Muscle layer of colon (tissue), 2 donors: ENCODE data around the gene COPZ1.

ENCODE experiments used
- H3K27ac ChIP-seq: one replicate; pipeline ENCODE4 v1.7.0; 2013; ENCODE audit warnings: low read depth, mild to moderate bottlenecking, low read length, moderate library complexity
- H3K27me3 ChIP-seq, 2 donors: one replicate each; pipeline ENCODE4 v1.7.0; 2013; ENCODE audit warnings: low read length in 2 of 2, mild to moderate bottlenecking in 2 of 2; ENCODE audit not compliant: insufficient read depth in 2 of 2, control insufficient read depth in 1 of 2
- H3K36me3 ChIP-seq: one replicate; pipeline ENCODE4 v1.7.0; 2013; ENCODE audit warnings: mild to moderate bottlenecking, low read length; ENCODE audit not compliant: insufficient read depth
- H3K4me1 ChIP-seq: one replicate; pipeline ENCODE4 v1.7.0; 2013; ENCODE audit warnings: mild to moderate bottlenecking, low read length; ENCODE audit not compliant: insufficient read depth
- H3K4me3 ChIP-seq, 2 donors: one replicate each; pipeline ENCODE4 v1.7.0; 2013; ENCODE audit warnings: low read length in 2 of 2, low read depth in 1 of 2, mild to moderate bottlenecking in 1 of 2, moderate library complexity in 1 of 2
- H3K9ac ChIP-seq: one replicate; pipeline ENCODE4 v1.7.0; 2013; ENCODE audit warnings: low read length
- H3K9me3 ChIP-seq: one replicate; pipeline ENCODE4 v1.7.0; 2013; ENCODE audit warnings: mild to moderate bottlenecking, low read length
- donor health status: abdominal sarcoma.
- donor health status: Adenocarcinoma of cecum.

Gene COPZ1

GRCh38 chr12:54389134-54389508, 64.2 kb downstream of the COPZ1 start:
- Histone ChIP-seq H3K9me3 (no peaks in the 10 kb centered on the region), H3K4me1 (peaks cover 5% of the 10 kb centered on the region), H3K4me3 (no peak overlapping the region), H3K36me3 (no peaks in the 10 kb centered on the region), H3K27ac (no peak overlapping the region), H3K27me3 (no peaks in the 10 kb centered on the region), H3K9ac (no peak overlapping the region)

- peaks cover 5% of the 10 kb centered on the region for H3K4me1 ChIP-seq
- H3K36me3 ChIP-seq: peaks cover 4% of the 10 kb centered on the region
- no peak overlapping the region for H3K9ac ChIP-seq
- H3K9me3 ChIP-seq: no peaks in the 10 kb centered on the region
- H3K27ac ChIP-seq: no peak overlapping the region
- no peaks in the 10 kb centered on the region for H3K27me3 ChIP-seq
- no peak overlapping the region for H3K4me3 ChIP-seq
Measured at GRCh38 chr12:54389607-54390175, 64.8 kb downstream of the COPZ1 start.

- H3K36me3 ChIP-seq: peaks cover 9% of the 10 kb centered on the region
- H3K9ac ChIP-seq: no peak overlapping the region
- H3K4me3 ChIP-seq: no peak overlapping the region
- peaks cover 11% of the 10 kb centered on the region for H3K4me1 ChIP-seq
- no peak overlapping the region for H3K27ac ChIP-seq
- no peaks in the 10 kb centered on the region for H3K9me3 ChIP-seq
- H3K27me3 ChIP-seq: no peaks in the 10 kb centered on the region
Measured at GRCh38 chr12:54390176-54390667, 65.3 kb downstream of the COPZ1 start.

GRCh38 chr12:54390668-54391551, 66.0 kb downstream of the COPZ1 start:
- Histone ChIP-seq H3K9me3 (no peaks in the 10 kb centered on the region), H3K27me3 (no peaks in the 10 kb centered on the region), H3K27ac (peak overlapping the region; percentile 28), H3K4me3 (peak overlapping the region in 1 of 2 donors; percentile 33), H3K36me3 (peaks cover 16% of the 10 kb centered on the region), H3K9ac (no peak overlapping the region), H3K4me1 (peaks cover 15% of the 10 kb centered on the region)

GRCh38 chr12:54392485-54393206, 67.7 kb downstream of the COPZ1 start:
- peaks cover 33% of the 10 kb centered on the region for H3K36me3 ChIP-seq
- H3K4me1 ChIP-seq: peaks cover 15% of the 10 kb centered on the region
- no peak overlapping the region for H3K9ac ChIP-seq
- H3K9me3 ChIP-seq: no peaks in the 10 kb centered on the region
- H3K27me3 ChIP-seq: no peaks in the 10 kb centered on the region
- H3K27ac ChIP-seq: no peak overlapping the region
- no peak overlapping the region for H3K4me3 ChIP-seq

- H3K4me1 ChIP-seq: peaks cover 18% of the 10 kb centered on the region
- H3K9me3 ChIP-seq: no peaks in the 10 kb centered on the region
- H3K4me3 ChIP-seq: no peak overlapping the region
- H3K36me3 ChIP-seq: peaks cover 39% of the 10 kb centered on the region
- H3K27ac ChIP-seq: no peak overlapping the region
- no peak overlapping the region for H3K9ac ChIP-seq
- H3K27me3 ChIP-seq: no peaks in the 10 kb centered on the region
Measured at GRCh38 chr12:54393207-54393609, 68.3 kb downstream of the COPZ1 start.

- Histone ChIP-seq H3K4me1 (peaks cover 20% of the 10 kb centered on the region), H3K27me3 (no peaks in the 10 kb centered on the region), H3K27ac (peak overlapping the region; percentile 36), H3K36me3 (peaks cover 44% of the 10 kb centered on the region), H3K4me3 (no peak overlapping the region), H3K9ac (no peak overlapping the region), H3K9me3 (no peaks in the 10 kb centered on the region)
Measured at GRCh38 chr12:54393743-54394142, 68.8 kb downstream of the COPZ1 start.

- Histone ChIP-seq H3K27me3 (no peaks in the 10 kb centered on the region), H3K27ac (no peak overlapping the region), H3K9ac (no peak overlapping the region), H3K9me3 (no peaks in the 10 kb centered on the region), H3K4me3 (no peak overlapping the region), H3K36me3 (peaks cover 50% of the 10 kb centered on the region), H3K4me1 (peaks cover 20% of the 10 kb centered on the region)
Measured at GRCh38 chr12:54394281-54394719, 69.4 kb downstream of the COPZ1 start.

- H3K27ac ChIP-seq: no peak overlapping the region
- H3K9me3 ChIP-seq: no peaks in the 10 kb centered on the region
- peaks cover 57% of the 10 kb centered on the region for H3K36me3 ChIP-seq
- peaks cover 20% of the 10 kb centered on the region for H3K4me1 ChIP-seq
- H3K4me3 ChIP-seq: no peak overlapping the region
- H3K9ac ChIP-seq: no peak overlapping the region
- H3K27me3 ChIP-seq: no peaks in the 10 kb centered on the region
Measured at GRCh38 chr12:54394986-54395385, 70.1 kb downstream of the COPZ1 start.

GRCh38 chr12:54395545-54395944, 70.6 kb downstream of the COPZ1 start:
- Histone ChIP-seq H3K36me3 (peaks cover 62% of the 10 kb centered on the region), H3K9ac (no peak overlapping the region), H3K9me3 (no peaks in the 10 kb centered on the region), H3K27ac (no peak overlapping the region), H3K4me1 (peaks cover 20% of the 10 kb centered on the region), H3K27me3 (no peaks in the 10 kb centered on the region), H3K4me3 (no peak overlapping the region)

GRCh38 chr12:54397157-54397556, 72.2 kb downstream of the COPZ1 start:
- no peak overlapping the region for H3K27ac ChIP-seq
- H3K9me3 ChIP-seq: no peaks in the 10 kb centered on the region
- H3K4me1 ChIP-seq: peaks cover 20% of the 10 kb centered on the region
- no peaks in the 10 kb centered on the region for H3K27me3 ChIP-seq
- peaks cover 78% of the 10 kb centered on the region for H3K36me3 ChIP-seq
- H3K9ac ChIP-seq: no peak overlapping the region
- H3K4me3 ChIP-seq: no peak overlapping the region
